Activated CD8-positive, alpha-beta memory T cell treated with anti-CD3 and anti-CD28 coated beads for 1 hour (primary cell): Measurements from ENCODE around the gene ITGB1.

Experiments used
- DNase-seq, 2 donors: peaks; one replicate each; pipeline ENCODE4 v3.0.0-alpha.2; 2020; ENCODE audit warnings: low read depth in 1 of 2; ENCODE audit errors: extremely low read depth in 1 of 2

The ITGB1 gene

DNA sequence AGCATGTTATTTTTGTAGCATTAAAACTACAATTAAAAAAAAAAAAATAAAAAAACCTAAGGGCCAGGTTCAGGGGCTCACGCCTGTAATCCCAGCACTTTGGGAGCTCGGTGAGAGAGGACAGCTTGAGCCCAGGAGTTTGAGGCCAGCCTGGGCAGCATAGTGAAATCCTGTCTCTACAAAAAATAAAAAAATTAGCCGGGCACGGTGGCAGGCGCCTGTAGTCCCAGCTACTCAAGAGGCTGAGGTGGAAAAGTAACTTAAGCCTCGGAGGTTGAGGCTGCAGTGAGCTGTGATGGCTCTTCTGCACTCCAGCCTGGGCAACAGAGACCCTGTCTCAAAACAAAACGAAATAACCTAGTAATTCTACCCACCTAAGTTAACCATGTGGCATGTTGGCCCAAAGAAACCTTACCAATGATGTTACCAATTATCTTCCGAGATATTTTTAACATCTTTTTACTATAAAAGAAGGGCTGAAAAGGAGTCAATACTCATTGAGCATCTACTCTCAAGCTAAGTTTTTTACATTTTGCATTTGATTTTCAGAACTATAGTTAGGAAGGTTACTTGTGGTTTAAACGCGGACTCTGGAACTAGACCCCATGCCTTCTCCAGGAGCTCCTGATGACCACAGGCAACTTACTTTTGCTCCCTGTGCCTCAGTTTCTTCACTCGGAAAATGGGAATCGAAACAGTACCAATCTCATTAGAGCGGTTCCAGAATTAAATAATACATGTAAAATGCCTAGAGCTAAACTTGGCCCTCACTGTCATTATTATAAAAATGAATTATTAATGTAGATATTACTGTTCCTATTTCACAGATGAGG is 1.4 kb downstream of the ITGB1 start:
- DNase-seq, result no peak

DNA sequence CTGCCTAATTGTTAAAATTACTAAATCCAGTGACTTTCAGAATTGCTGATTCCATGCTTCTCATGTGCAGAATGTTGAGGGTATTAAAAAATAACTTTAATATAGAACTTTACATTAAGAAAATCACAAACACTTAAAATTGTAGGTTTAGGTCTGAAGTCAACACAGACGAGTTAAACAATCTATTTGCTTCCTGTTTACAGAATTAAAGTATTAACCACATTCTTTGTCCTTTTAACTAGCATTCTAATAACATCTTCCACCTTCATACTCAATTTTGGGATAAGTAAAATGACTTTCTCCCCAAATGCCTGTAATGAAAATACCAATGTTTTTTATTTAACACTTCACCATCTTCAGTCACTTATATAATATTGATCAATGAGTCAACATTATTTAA is 2.2 kb downstream of the ITGB1 start:
- DNase-seq, result no peak

DNA sequence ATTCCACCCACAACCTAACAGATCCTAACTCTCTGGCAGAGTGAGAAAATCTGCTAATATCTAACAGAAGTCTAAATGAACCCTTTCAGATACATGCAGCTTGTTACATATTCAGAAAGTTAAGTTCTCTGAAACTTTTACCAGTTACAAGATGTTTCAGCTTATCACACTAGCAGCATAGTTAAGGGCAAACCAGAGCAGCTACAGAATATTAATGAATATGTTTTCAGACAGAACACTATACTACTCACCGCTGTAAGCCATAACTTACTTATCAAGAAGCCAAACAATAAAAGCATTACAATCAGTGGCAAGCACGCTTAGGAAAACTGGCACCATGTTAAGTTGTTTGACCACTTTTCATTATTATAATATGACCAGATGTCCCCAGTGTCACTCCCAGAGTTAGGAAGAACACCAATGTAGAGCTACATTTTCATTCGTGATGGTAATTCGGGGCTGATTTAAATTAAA is 2.7 kb downstream of the ITGB1 start:
- DNase-seq, result no peak

DNA sequence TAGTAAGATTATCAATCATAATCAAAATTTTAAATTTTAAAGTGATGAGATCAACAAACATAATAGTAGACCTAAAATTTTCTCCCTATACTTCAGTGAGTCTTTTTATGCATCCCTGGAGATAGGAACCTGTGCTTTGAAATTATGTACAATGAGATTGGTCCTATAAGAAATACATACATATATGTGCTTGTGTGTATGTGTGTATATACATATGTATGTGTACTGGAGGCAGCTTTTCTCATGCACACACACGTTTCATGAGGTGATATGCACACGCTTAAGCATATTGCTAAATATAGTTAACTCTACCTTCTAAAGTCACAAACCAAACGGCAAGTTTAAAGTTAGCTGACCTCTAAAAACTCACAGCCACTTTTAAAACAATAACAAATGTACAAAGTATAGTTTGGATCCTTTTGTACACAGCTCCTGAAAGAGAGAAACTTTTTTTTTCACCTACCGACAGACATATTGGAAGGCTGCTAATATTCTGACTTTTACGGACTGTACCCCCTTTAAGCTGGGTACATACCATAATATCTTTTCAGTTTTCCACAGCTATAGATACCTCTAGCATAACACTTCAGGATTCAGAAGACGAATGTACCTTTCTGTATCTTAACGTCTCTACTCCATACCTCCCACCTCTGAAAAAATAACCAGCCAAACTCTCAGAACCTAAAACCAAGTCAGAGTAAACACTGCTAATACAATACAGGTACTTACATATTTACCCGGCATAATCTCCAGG is 3.3 kb downstream of the ITGB1 start:
- no peak for DNase-seq

DNA sequence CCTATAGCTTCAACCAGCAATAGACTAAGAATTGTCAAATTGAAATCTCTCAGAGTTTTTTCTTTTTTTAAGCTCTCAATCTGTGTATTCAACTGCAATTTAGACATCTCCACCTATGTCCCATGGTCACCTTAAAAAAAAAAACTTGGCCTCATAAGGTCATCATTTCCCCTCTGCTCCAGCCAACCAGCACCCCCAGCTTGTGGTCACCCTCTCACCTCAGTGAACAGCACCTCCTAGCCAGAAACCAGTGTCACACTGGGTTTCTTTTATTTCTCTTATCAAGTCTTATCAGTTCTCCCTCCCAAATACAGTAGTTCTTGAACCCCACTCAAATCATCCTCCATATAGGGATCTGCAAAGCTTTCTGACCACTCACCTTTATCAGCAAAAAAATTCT is 4.0 kb downstream of the ITGB1 start:
- DNase-seq, result no peak

DNA sequence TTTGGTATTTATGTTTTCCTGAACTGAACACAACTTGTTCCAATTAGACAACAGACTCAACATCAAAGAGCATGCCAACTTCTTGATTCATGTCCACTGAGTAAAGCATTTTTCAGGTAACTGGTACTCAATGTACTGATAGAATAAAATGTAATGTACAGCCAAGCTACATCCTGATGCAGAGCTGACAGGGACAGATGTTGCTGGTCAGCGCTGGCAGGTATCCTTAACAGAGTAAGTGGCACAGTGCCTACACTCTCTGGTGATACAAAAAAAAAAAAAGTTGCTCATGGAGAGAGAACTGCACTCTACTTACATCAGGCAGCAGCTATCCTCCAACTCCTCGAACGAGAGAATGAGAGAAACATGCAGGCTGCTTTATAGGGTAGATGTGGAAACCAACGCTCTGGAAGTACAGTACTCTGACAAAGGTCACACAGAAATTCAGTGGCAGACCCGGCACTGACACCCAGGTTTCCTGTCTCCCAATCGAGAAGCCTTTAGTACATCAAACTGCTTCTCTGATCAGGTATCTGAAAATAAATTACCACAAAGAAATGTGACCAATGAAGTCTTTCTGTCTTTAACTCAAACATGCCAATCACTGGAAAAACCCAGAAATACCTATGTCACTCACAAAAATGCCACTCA is 4.6 kb downstream of the ITGB1 start:
- no peak for DNase-seq

DNA sequence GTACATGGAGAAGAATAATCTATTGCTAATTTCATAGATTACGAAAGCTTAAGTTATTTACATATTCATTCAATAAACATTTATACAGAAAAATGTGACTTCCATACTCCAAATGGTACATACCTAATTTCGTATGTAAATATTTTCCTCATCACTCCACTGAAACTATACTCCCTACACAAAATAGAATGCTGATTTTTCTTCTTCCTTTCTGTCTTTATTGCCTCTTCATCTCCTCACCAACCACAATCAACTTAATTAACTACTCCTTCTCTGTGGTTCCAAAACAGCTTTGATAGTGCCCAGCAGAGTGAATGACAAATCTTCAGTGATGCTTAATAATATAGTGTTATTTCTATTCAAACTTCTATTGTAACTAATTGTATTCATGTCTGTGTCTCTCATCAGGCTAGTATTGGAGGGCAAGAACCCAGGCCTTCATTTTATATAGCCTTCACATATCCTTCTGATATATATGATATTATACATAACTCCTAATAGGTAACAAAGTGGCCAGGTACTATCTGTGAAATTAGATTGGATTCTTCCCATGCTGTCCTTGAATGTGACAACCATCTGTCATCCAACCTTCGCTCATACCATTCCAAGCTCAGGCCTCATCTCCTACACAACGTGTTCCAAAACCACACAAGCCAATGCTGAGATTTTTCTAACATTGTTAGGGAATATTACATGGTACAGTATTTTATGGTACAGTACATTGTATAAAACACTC is 5.3 kb downstream of the ITGB1 start:
- DNase-seq, result no peak

DNA sequence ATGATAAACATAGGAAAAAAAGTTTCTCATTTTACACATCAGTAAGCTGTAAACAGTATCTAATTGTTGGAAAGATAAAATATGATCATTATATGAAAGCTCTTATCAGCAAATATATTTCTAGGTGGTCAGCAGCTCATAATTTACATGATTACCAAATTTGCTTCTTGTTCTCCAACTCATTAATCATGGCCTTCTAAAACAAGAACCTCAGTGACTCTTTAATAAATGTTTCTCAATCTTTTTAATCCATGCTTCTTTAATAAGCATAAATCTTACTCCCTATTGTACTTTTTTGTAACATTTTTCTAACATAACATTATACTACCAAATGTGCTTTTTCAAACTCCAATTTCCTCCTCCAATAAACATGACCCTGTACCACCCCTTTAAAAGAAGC is 5.9 kb downstream of the ITGB1 start:
- DNase-seq, result no peak

DNA sequence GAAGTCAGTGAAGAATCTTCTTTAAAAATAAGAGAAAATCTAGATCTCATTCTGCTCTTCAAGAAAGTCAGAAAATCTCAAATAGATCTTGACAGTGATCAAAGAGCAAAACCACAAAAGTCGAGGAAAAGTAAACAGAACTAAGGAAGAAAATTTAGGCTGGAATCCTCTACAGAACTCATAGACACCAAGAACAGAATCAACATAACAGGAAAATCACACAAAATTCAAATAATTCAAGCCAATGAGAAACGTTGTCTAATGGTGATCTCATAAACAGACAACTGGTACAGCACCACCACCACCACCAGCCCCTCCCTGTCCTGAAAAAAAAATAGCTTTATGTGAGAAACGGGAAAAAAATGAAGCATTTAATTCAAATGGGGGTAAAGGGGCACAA is 6.9 kb downstream of the ITGB1 start:
- DNase-seq, result no peak

DNA sequence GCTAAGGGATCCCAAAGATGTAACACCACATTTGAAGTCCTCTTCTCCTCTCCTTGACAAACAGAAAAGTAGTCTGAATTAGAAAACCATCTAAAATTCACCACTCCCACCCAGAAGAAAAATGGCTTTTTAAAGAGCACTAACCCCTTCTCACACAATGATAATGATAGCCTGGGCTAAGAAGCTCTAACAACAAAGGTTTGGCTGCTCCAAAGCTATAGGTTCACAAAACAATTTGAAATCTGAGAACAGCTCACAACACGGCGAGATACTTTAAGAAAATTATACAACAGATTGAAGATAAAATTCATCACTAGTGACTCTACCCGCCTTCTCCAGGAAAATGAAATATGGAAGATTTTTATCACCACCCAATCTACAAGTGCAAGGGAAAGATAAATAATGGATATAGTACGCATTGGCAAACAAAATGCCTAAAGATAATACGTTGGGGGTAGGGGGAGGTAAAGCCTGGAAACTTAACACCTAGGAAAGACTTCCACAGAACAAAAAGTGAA is 7.4 kb downstream of the ITGB1 start:
- no peak for DNase-seq

DNA sequence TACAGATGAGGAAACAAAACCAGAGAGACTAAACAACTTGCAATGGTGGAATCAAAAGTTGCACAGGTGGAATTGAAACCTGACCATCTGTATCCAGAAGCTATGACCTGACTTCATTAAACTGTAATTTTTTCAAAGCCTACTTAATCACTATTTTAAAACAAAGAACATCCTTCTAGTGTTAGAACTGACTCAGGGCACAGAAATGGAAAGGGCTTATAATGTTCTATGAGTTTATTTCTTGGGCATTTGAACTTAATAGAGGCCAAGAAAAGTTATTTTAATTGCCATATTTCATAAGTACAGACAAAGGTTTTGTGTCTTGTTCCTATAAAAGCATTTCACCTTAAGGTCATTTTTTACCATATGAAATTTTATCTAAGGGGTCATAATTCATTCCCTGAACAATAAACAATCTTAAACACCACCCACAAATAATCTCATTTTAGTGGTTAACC is 8.8 kb downstream of the ITGB1 start:
- no peak for DNase-seq

DNA sequence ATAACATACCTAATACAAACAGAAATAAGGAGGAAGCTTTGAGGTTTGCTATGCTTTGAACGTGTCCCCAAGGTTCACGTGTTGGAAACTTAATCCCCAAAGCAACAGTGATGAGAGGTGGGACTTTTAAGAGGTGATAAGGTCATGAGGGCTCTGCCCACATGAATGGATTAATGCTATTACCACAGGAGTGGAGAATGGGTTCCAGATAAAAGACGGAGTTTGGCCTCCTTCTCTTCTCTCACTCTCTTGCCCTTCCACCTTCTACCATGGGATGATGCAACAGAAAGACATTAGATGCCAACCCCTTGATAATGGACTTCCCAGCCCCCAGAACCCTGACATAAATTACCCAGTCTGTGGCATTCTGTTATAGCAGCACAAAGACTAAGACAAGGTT is 9.6 kb downstream of the ITGB1 start:
- no peak for DNase-seq

DNA sequence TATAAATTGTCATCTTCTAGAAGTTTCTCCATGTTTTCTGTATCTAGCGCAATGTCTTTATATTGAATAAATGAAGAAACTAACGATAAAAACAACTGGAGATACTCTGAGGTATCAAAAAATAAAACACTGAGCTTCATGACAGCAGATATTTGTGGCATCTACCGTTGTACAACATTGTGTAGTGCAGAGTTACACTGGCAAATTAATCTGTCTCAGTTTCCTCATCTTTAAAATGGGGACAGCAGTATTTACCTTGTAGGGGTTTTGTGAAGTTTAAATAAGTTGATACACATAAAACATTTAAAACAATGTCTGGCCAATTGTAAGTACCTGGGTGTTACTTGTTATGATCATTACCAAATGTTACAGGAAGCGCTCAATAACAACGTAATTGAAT is 10.4 kb downstream of the ITGB1 start:
- DNase-seq, result no peak

DNA sequence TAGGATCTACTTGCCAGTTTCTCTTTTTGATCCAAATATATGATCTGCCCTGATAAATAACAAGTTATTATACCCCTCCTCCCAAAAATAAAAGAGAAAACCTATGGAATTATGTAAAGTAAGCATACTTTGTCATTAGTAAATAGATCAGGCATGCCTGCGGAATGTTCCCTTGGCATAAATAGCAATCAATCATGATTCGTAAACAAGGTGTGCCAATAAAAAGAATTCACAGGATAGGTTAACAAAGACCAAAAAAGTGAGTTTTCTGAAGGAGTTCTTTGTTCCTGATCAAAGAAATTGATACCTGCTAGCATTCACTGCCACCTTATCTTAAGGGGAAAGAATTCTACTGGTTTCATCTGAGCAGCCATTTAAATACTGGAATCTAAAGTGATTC is 11.9 kb downstream of the ITGB1 start:
- no peak for DNase-seq

DNA sequence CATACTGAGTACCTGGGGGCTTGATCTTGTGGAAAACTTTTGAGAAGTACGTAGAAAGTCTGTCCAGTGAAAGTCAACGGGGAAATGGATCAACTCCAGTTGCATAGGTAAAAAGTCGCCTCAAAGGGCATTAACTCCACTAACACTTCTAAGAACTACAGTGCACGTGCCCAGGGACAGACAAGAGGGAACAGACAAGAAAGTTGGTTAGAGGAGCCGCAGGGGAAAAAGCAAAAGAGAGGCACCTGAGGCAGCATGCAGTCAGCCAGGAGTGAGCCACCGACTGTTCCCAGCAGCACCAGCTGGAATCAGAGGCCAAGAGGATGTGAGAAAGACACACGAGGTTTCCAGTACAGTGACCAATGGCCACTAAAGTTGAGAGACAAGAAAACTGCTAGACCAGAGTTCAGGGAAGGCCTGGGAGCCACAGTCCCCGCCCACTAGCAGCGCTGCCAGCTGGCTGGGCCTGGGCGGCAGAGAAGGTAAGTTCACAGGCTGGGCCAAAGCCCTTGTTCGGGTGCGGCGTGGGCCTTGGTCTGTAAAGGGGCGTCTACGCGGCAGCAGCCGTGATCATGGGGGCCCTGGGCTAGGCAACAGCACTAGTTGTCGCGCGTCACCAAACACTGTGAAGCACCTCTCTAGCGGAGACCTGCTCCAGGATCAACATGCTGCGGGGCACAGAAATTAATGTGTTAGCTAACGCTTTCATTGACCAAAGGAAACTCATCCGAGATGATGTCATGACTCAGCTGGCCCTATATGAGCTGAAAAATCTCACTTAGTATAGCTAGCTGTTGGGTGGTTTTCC is 14.0 kb downstream of the ITGB1 start:
- no peak for DNase-seq

DNA sequence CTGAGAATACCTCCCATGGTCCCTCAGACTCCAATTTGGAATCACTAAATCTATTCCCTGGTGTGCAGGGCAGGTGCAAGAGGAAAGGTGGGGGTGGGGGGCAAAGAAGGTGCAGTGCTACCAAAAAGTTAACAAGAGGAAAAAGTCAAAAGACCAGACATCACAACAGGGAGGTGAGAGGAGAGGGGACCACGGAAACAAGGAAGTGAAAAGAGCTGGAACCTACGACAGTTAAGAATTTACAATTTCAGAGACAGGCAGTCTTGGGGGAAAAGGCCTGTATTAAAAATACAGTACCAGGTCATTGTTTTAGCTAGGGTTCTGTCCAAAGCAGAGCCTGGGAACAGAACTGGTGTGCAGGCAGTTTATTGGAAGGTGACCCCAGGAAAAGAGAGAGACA is 14.6 kb downstream of the ITGB1 start:
- no peak for DNase-seq

DNA sequence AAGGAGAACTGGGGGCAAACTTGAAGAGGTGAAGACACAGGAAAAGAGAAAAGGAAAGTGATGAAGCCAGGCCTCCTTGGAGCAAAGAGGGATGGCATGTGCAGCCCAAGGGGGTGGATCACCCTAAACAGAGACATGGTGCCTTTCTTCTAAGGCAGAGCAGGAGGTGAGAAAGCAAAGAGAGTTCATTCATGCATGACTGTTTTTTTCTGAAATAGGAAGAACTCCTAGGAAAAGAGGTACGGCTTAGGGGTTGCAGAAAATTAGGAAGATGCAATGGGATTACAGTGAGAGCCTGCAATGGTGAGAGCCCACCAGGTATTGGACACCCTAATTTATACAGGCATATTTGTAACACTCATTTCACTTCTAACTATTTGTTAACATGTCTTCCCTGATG is 15.9 kb downstream of the ITGB1 start:
- DNase-seq, result no peak

DNA sequence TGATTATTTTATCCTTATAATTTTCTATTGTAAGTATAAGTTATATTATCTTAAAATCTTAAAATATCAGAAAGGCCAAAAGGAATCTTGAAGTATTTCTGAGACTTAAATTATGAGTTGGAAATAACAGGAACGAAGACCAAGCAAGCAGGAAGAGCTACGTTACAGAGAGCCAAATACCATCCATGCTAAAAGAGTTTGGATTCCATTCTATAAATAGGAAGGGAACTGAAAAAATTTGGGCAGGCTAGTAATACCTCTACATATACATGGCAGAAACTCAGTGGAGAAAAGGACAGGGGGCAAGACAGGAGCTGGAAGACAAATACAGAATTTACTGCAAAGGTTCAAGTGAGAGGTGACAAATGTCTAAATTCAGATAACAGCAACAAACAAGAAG is 16.7 kb downstream of the ITGB1 start:
- no peak for DNase-seq

DNA sequence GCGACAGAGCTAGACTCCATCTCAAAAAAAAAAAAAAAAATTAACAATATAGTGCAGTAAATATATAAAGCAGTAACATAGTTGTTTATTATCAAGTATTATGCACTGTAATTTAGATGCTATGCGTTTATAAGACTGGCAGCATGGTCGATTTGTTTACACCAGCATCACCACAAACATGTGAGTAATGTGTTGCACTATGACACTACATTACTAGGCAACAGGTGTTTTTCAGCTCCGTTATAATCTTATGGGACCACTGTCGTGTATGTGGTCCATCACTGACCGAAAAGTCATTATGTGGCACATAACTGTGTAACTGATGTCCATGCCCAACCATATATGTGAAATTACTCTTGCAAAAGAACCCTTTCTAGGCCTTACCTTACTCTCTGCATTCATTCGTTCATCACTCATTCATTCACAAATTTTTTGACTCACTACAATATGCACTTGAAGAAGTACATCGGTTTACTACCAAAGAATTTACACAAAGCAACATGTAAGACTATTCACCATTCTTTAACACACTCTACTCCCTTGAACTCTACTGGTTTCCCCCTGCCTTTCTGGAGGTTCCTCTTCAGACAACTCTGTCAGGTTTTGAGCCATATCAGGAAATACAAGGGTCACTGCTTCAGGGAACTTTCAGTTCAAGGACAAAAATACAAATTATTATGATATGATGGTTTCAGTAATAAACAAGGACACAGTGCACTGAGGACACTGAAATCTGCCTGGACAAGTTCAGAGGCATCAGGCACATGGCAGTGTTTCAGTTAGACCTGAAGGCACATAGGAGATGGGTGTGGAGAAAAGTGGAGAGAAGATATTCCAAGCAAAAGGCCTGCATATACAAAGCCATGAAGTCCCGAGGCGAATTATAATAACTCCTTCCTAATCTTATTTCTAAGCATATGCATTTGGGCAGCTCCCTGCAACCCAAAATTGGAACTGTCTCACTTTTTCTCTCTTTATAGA is 17.4 kb downstream of the ITGB1 start:
- no peak for DNase-seq
